ENCODE data around the gene C15orf39.

The C15orf39 gene

DNA sequence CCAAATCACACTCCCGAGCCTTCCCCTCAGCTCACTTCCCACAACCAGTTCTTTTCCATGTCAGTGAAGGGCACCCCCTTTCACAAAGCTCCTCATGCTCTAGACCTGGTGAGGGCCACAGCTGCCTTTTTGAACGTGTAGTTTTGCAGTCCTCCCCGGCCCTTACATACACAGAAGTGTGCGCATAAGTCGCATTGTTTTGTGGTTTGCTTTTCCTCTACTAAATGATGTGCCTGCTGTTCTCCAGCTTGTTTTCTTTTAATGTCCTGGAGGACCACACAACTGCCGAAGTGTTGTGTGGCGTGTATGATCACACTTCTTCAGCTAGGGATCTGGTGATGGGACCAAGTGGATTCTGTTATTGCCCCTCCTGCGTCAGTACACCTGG lies 7.6 kb downstream of the C15orf39 start:
- TF ChIP-seq ZFX (IDR thresholded peaks at IDR 0.05; ENCODE audit: borderline replicate concordance) = no peak
- TF ChIP-seq, protein P1, sequence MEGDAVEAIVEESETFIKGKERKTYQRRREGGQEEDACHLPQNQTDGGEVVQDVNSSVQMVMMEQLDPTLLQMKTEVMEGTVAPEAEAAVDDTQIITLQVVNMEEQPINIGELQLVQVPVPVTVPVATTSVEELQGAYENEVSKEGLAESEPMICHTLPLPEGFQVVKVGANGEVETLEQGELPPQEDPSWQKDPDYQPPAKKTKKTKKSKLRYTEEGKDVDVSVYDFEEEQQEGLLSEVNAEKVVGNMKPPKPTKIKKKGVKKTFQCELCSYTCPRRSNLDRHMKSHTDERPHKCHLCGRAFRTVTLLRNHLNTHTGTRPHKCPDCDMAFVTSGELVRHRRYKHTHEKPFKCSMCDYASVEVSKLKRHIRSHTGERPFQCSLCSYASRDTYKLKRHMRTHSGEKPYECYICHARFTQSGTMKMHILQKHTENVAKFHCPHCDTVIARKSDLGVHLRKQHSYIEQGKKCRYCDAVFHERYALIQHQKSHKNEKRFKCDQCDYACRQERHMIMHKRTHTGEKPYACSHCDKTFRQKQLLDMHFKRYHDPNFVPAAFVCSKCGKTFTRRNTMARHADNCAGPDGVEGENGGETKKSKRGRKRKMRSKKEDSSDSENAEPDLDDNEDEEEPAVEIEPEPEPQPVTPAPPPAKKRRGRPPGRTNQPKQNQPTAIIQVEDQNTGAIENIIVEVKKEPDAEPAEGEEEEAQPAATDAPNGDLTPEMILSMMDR (IDR thresholded peaks at IDR 0.05) = no peak
- H3K27ac ChIP-seq = no peak overlapping the region

- no peak overlapping the region for H3K27ac ChIP-seq
- no peak for TF ChIP-seq ZFX (IDR thresholded peaks at IDR 0.05; ENCODE audit: borderline replicate concordance)
- TF ChIP-seq, protein P1 (IDR thresholded peaks at IDR 0.05) = no peak
Observed at GRCh38 chr15:75210811-75211230, 9.1 kb downstream of the C15orf39 start.

DNA sequence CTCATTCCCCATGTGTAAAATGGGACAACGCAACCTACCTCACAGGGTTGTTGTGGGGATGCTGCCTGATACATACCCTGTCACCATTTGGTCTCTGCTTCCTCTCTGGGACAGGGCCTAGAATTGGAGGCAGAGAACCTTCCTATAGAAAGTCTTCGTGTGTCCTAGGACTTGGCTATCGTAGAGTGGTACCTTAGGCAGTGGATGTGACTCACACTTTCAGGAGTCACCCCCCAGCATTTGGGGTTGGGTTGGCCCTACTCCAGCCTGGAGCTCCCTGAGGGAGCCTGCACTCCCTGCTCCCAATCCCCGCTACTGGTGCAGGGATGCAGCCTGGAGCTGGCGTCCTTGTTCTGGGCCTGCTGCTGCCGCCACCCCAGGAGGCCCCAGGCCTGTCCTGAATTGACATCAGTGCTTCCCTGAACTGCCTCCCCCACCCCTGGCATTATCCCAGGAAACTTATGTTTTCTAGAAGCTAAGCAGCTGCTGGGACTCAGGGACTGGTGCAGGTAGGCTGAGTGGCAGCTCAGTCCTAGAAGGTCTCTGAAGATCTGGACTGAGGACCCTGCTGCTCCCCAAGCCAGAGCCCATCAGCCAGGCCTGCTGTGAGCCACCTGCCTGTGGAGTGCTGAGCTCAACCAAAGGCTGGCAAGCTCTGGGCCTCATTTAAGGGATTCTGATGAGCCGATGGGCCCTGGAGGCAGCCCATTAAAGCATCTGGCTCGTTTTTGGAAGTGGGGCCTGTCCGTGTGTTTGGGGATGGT lies 9.9 kb downstream of the C15orf39 start:
- TF ChIP-seq, protein P1 (IDR thresholded peaks at IDR 0.05) = no peak
- no peak overlapping the region for H3K27ac ChIP-seq

DNA sequence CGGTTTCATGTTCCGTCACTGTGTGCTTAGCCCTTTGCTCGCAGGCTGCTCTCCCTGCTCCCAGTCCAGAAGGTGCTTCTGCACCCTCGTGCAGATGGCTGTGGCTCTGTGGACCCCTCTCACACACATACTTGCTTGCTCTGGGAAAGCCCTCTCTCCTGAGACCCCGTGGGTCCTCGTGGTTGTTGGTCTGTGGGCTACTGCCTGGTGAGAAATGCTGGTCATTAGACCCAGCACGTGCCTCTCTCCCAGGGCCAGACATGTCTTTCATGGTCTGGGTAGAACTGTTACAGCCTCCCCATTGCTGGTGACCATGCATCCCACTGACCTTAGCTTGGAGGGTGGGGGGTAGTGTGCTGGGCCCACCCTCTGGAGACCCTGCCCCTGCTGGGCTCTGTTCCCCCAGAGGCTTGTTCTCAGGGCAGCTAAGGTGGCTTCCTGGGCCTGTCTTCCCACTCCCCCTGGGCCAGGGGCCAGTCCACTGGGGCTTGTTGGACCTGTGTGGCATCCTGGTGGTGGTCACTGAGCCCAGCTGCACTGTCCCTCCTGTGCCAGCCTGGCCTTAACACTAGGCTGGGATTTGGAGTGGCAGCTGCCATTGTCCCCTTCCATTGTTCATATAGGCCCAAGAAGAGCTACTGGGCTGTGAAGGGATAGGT lies 10.6 kb downstream of the C15orf39 start:
- H3K27ac ChIP-seq = no peak overlapping the region
- TF ChIP-seq, protein P1 (IDR thresholded peaks at IDR 0.05) = no peak
- no peak for TF ChIP-seq ZFX (IDR thresholded peaks at IDR 0.05; ENCODE audit: borderline replicate concordance)

GRCh38 chr15:75213212-75213767 lies 11.6 kb downstream of the C15orf39 start:
- no peak overlapping the region for H3K27ac ChIP-seq
- TF ChIP-seq, protein P1 (IDR thresholded peaks at IDR 0.05) = no peak
- TF ChIP-seq ZFX (IDR thresholded peaks at IDR 0.05; ENCODE audit: borderline replicate concordance) = no peak

DNA sequence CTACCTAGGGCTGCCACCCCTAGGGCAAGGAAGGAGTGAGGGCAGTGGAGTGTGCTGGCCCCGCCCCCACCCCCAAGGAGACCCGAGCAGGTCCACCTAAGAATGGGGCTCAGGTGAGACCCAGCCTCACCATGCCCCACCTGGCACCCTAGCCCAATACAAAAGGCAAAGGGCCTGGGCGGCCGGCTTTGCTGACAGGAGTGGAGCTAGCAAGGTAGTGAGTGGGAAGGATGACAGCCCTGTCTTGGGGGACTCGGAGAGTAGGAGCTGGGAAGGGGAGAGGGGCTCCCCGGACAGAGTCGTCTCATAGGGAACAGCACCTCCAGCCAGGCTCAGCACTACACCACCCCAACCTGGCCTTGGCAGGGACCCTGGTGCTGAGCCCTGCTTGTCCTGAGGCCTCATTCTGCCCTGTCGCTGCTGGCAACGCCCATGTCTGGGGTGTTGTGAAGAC lies 12.1 kb downstream of the C15orf39 start:
- TF ChIP-seq ZFX (IDR thresholded peaks at IDR 0.05; ENCODE audit: borderline replicate concordance) = no peak
- TF ChIP-seq, protein P1 (IDR thresholded peaks at IDR 0.05) = no peak
- H3K27ac ChIP-seq = no peak overlapping the region
